ENCODE measurements around the gene CDC37L1.
"Not testable (repeated sequence)": the region's sequence is repeated elsewhere in the genome, so short reads cannot be mapped to it uniquely, and the experiment has no call there.

The CDC37L1 gene

GRCh38 chr9:4679268-4680172 is at the start of gene CDC37L1:
TSS of gene CDC37L1 (plus strand) at chr9:4679569. CDS start at chr9:4679768, 199 bp downstream.
- peak; percentile 98 for DNase-seq

- DNase-seq, result no peak
Observed at GRCh38 chr9:4630836-4631235, 48.5 kb upstream of the CDC37L1 start.

GRCh38 chr9:4638968-4639367 is 40.4 kb upstream of the CDC37L1 start:
- no peak for DNase-seq

- no peak for DNase-seq
Observed at GRCh38 chr9:4639420-4639819, 39.9 kb upstream of the CDC37L1 start.

GRCh38 chr9:4640027-4640426 is 39.3 kb upstream of the CDC37L1 start:
- DNase-seq, result no peak

GRCh38 chr9:4642351-4642750 is 37.0 kb upstream of the CDC37L1 start:
- no peak for DNase-seq

- DNase-seq, result no peak
Observed at GRCh38 chr9:4654084-4654483, 25.3 kb upstream of the CDC37L1 start.

GRCh38 chr9:4654538-4654937 is 24.8 kb upstream of the CDC37L1 start:
- DNase-seq, result no peak

GRCh38 chr9:4656196-4656595 is 23.2 kb upstream of the CDC37L1 start:
- DNase-seq, result not testable (repeated sequence)

- no peak for DNase-seq
Observed at GRCh38 chr9:4656621-4657020, 22.7 kb upstream of the CDC37L1 start.

- DNase-seq, result no peak
Observed at GRCh38 chr9:4657426-4658159, 21.8 kb upstream of the CDC37L1 start.

- DNase-seq, result not testable (repeated sequence)
Observed at GRCh38 chr9:4660665-4661064, 18.7 kb upstream of the CDC37L1 start.

- no peak for DNase-seq
Observed at GRCh38 chr9:4661165-4661564, 18.2 kb upstream of the CDC37L1 start.

- DNase-seq, result no peak
Observed at GRCh38 chr9:4661611-4662010, 17.8 kb upstream of the CDC37L1 start.

- DNase-seq, result peak; percentile 84
Observed at GRCh38 chr9:4662108-4662988, 17.0 kb upstream of the CDC37L1 start, which contains the start of gene PLPP6. TSS of gene PLPP6 (plus strand) at chr9:4662294. CDS start at chr9:4662376, 82 bp downstream.

- no peak for DNase-seq
Observed at GRCh38 chr9:4662989-4663792, 16.2 kb upstream of the CDC37L1 start.

- DNase-seq, result no peak
Observed at GRCh38 chr9:4663956-4664355, 15.4 kb upstream of the CDC37L1 start.

- no peak for DNase-seq
Observed at GRCh38 chr9:4665357-4665756, 14.0 kb upstream of the CDC37L1 start.

- peak; percentile 33 for DNase-seq
Observed at GRCh38 chr9:4666042-4666699, 13.2 kb upstream of the CDC37L1 start, which contains the start of gene SPATA6L. TSS of gene SPATA6L (minus strand) at chr9:4666480. CDS start at chr9:4666250, 230 bp downstream.

- DNase-seq, result no peak
Observed at GRCh38 chr9:4667681-4668080, 11.7 kb upstream of the CDC37L1 start.

- DNase-seq, result no peak
Observed at GRCh38 chr9:4668604-4669003, 10.8 kb upstream of the CDC37L1 start.

Data from activated CD4-positive, alpha-beta T cell treated with anti-CD3 and anti-CD28 coated beads, Interleukin-2, amount 50 U/mL, for 16 hours (primary cell).